ENCODE results near the gene NOTCH1.
"Not testable (repeated sequence)": the region's sequence is repeated elsewhere in the genome, so short reads cannot be mapped to it uniquely, and the experiment has no call there.

- not testable (repeated sequence) for TF ChIP-seq EZH2 (IDR thresholded peaks at IDR 0.05); POLR2AphosphoS5 (IDR thresholded peaks at IDR 0.05; ENCODE audit: borderline replicate concordance, low read depth, low read length); FOXP2 (optimal IDR thresholded peaks at IDR 0.05; ENCODE audit: control extremely low read depth, extremely low read length, insufficient read depth)
Measured at GRCh38 chr9:136579650-136580219, 33.9 kb upstream of the NOTCH1 start.

Measured in SK-N-MC (cell line).